ENCODE measurements around the gene NDUFB8. TPM values are rescaled to one million over a fixed set of nuclear protein-coding genes. Genes with fewer than 3 reads are reported as not detected.

Gene NDUFB8
- total and polyA plus RNA-seq, 2 of the 4 experiments (the other 2 are of a cell fraction): 99.1 to 265 TPM

- no peak overlapping the region for H3K56ac ChIP-seq (ENCODE audit: extremely low read depth, insufficient read depth, low read length)
- H2BK15ac ChIP-seq (ENCODE audit: low read depth, low read length): no peak overlapping the region
- in situ Hi-C loops (cut with MboI; ENCODE audit: low sequenced_read_pairs) (no loop called here), intact Hi-C loops (cut with micrococcal nuclease) (no loop called here), dilution Hi-C loops (cut with HindIII; ENCODE audit: low sequenced_read_pairs, unreplicated experiment) (no loop called here)
- H3K14ac ChIP-seq (replicated peaks; ENCODE audit: low read depth, low read length): no peak overlapping the region
- no peak overlapping the region for H2AK9ac ChIP-seq (replicated peaks; ENCODE audit: low read depth, low read length, poor library complexity)
- no peak overlapping the region for H3K27ac ChIP-seq (ENCODE audit: insufficient read depth, low read length)
- 100% methylated on average over 2 of the region's 2 CpGs; no CpG with 5 or more reads in 1 of the 2 experiments for WGBS, 2 experiments (ENCODE audit: extremely low coverage in 2 of 2, insufficient read length in 1 of 2)
- no peak overlapping the region for H2AK5ac ChIP-seq (ENCODE audit: low read depth, low read length)
- DNase-seq: no peak
- no peak overlapping the region for H3K4ac ChIP-seq (ENCODE audit: low read depth, low read length)
- H3K9ac ChIP-seq (ENCODE audit: low read depth, low read length): no peak overlapping the region
- no peak for ATAC-seq (ENCODE audit: low read depth)
- H4K20me1 ChIP-seq (ENCODE audit: insufficient read depth, low read length): no peaks in the 10 kb centered on the region
- no peak for TF ChIP-seq CHD1 (IDR thresholded peaks at IDR 0.05; ENCODE audit: low read depth, low read length)
- TF ChIP-seq, protein P1, sequence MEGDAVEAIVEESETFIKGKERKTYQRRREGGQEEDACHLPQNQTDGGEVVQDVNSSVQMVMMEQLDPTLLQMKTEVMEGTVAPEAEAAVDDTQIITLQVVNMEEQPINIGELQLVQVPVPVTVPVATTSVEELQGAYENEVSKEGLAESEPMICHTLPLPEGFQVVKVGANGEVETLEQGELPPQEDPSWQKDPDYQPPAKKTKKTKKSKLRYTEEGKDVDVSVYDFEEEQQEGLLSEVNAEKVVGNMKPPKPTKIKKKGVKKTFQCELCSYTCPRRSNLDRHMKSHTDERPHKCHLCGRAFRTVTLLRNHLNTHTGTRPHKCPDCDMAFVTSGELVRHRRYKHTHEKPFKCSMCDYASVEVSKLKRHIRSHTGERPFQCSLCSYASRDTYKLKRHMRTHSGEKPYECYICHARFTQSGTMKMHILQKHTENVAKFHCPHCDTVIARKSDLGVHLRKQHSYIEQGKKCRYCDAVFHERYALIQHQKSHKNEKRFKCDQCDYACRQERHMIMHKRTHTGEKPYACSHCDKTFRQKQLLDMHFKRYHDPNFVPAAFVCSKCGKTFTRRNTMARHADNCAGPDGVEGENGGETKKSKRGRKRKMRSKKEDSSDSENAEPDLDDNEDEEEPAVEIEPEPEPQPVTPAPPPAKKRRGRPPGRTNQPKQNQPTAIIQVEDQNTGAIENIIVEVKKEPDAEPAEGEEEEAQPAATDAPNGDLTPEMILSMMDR (conservative IDR thresholded peaks at IDR 0.05; ENCODE audit: low read depth, low read length): no peak
- H3K27me3 ChIP-seq (ENCODE audit: control insufficient read depth, insufficient read depth, low read length): no peaks in the 10 kb centered on the region
- peaks cover 15% of the 10 kb centered on the region; the same call in 1 of the 2 replicates for H3K9me1 ChIP-seq (ENCODE audit: insufficient read depth, low read length)
- no peak overlapping the region for H2BK5ac ChIP-seq (ENCODE audit: low read depth, low read length, poor library complexity, severe bottlenecking)
- H4K5ac ChIP-seq (ENCODE audit: low read depth, low read length): no peak overlapping the region
- no peak overlapping the region for H4K91ac ChIP-seq (ENCODE audit: insufficient read depth, low read depth, low read length)
- no peak overlapping the region for H3K18ac ChIP-seq (ENCODE audit: low read depth, low read length)
- ChIA-PET POLR2A (ENCODE audit: unreplicated experiment) (no interaction called here), CTCF (no interaction called here)
- BruUV-seq (replicated peaks): no TSS peak
- H2BK20ac ChIP-seq (ENCODE audit: low read depth, low read length): no peak overlapping the region
- H3K9me3 ChIP-seq (ENCODE audit: control insufficient read depth, insufficient read depth, low read length): no peaks in the 10 kb centered on the region
- no peak overlapping the region for H2BK120ac ChIP-seq (ENCODE audit: low read depth, low read length)
- H3K36me3 ChIP-seq (ENCODE audit: control insufficient read depth, insufficient read depth, low read length): peaks cover 25% of the 10 kb centered on the region
- H2AFZ ChIP-seq (replicated peaks; ENCODE audit: low read length, poor library complexity): no peak overlapping the region
- H3K4me3 ChIP-seq (ENCODE audit: insufficient read depth, low read depth, low read length): no peak overlapping the region
- H3K79me1 ChIP-seq (ENCODE audit: low read depth in 1 of 2, low read length in 2 of 2): peaks cover 10 to 34% of the 10 kb centered on the region in 2 experiments
- H3K4me1 ChIP-seq (ENCODE audit: control insufficient read depth, insufficient read depth, low read length): peaks cover 5% of the 10 kb centered on the region
- no peak overlapping the region for H3K23ac ChIP-seq (ENCODE audit: low read depth, low read length)
- H4K8ac ChIP-seq (ENCODE audit: low read depth in 2 of 2, low read length in 2 of 2): no peak overlapping the region
- no peak overlapping the region for H3K4me2 ChIP-seq (ENCODE audit: low read depth, low read length)
These were observed 5.0 kb downstream of the NDUFB8 start for GRCh38 chr10:100524638-100525037.

Data from IMR-90 (cell line).